Trophoblast cell (in vitro differentiated cells and primary cell): ENCODE data around the gene ORAI1.

ENCODE experiments used
- DNase-seq, 2 donors: peaks; one replicate each; pipeline ENCODE4 v3.0.0-alpha.2; 2016
- H2AFZ ChIP-seq: 2 replicates; pipeline ENCODE4 v1.6.1; 2013; ENCODE audit warnings: low read length, moderate library complexity, mild to moderate bottlenecking; ENCODE audit not compliant: insufficient read depth, poor library complexity
- H2AK5ac ChIP-seq: 2 replicates; pipeline ENCODE4 v1.6.1; 2013; ENCODE audit warnings: mild to moderate bottlenecking, low read length
- H2BK120ac ChIP-seq: 2 replicates; pipeline ENCODE4 v1.6.1; 2013; ENCODE audit warnings: low read length, mild to moderate bottlenecking, moderate library complexity; ENCODE audit not compliant: insufficient read depth, poor library complexity
- H2BK12ac ChIP-seq: 2 replicates; pipeline ENCODE4 v1.6.1; 2013; ENCODE audit warnings: mild to moderate bottlenecking, low read length, moderate library complexity
- H2BK5ac ChIP-seq: 2 replicates; pipeline ENCODE4 v1.6.1; 2013; ENCODE audit warnings: low read length, low read depth, moderate library complexity, mild to moderate bottlenecking; ENCODE audit not compliant: poor library complexity
- H3K14ac ChIP-seq: 2 replicates; pipeline ENCODE4 v1.6.1; 2013; ENCODE audit warnings: mild to moderate bottlenecking, low read length
- H3K18ac ChIP-seq: 2 replicates; pipeline ENCODE4 v1.6.1; 2013; ENCODE audit warnings: mild to moderate bottlenecking, low read length
- H3K23ac ChIP-seq: 2 replicates; pipeline ENCODE4 v1.6.1; 2013; ENCODE audit warnings: low read length
- H3K27ac ChIP-seq: 2 replicates; pipeline ENCODE4 v1.5.1; 2013; ENCODE audit warnings: low read depth, mild to moderate bottlenecking, inconsistent platforms, low read length, moderate library complexity
- H3K27me3 ChIP-seq: 2 replicates; pipeline ENCODE4 v1.6.1; 2013; ENCODE audit warnings: inconsistent platforms, mild to moderate bottlenecking, low read length, moderate library complexity; ENCODE audit not compliant: insufficient read depth
- H3K36me3 ChIP-seq, 2 experiments: 1 replicate in 1 of 2; 2 replicates in 1 of 2; pipeline ENCODE4 v1.6.1; 2013; ENCODE audit warnings: low read length in 2 of 2, mild to moderate bottlenecking in 2 of 2, moderate library complexity in 1 of 2; ENCODE audit not compliant: insufficient read depth in 2 of 2, control insufficient read depth in 1 of 2
- H3K4ac ChIP-seq: 2 replicates; pipeline ENCODE4 v1.6.1; 2013; ENCODE audit warnings: low read depth, mild to moderate bottlenecking, low read length, moderate library complexity
- H3K4me1 ChIP-seq, 2 experiments: 1 replicate in 1 of 2; 2 replicates in 1 of 2; pipeline ENCODE4 v1.6.1; 2013; ENCODE audit warnings: low read length in 2 of 2, mild to moderate bottlenecking in 2 of 2, moderate library complexity in 1 of 2; ENCODE audit not compliant: insufficient read depth in 2 of 2, control insufficient read depth in 1 of 2
- H3K4me2 ChIP-seq: 2 replicates; pipeline ENCODE4 v1.6.1; 2013; ENCODE audit warnings: inconsistent platforms, mild to moderate bottlenecking, low read length, moderate library complexity
- H3K4me3 ChIP-seq: 2 replicates; pipeline ENCODE4 v1.5.1; 2013; ENCODE audit warnings: mild to moderate bottlenecking, low read depth, low read length, inconsistent platforms
- H3K79me1 ChIP-seq: one replicate; pipeline ENCODE4 v1.6.1; 2013; ENCODE audit warnings: low read length
- H3K79me2 ChIP-seq: 2 replicates; pipeline ENCODE4 v1.6.1; 2013; ENCODE audit warnings: low read length, mild to moderate bottlenecking; ENCODE audit not compliant: control insufficient read depth, insufficient read depth, poor library complexity
- H3K9ac ChIP-seq: 2 replicates; pipeline ENCODE4 v1.6.1; 2013; ENCODE audit warnings: mild to moderate bottlenecking, low read length
- H3K9me3 ChIP-seq: 2 replicates; pipeline ENCODE4 v1.6.1; 2013; ENCODE audit warnings: low read depth, mild to moderate bottlenecking, control low read depth, inconsistent platforms, low read length; ENCODE audit not compliant: insufficient read depth
- H4K12ac ChIP-seq: 2 replicates; pipeline ENCODE4 v1.6.1; 2013; ENCODE audit warnings: low read depth, mild to moderate bottlenecking, low read length, moderate library complexity
- H4K8ac ChIP-seq: 2 replicates; pipeline ENCODE4 v1.6.1; 2013; ENCODE audit warnings: low read depth, mild to moderate bottlenecking, low read length, moderate library complexity
- H4K91ac ChIP-seq: one replicate; pipeline ENCODE4 v1.6.1; 2013; ENCODE audit warnings: low read depth, mild to moderate bottlenecking, low read length, moderate library complexity
- WGBS: extraction: QIAGEN DNeasy Blood & Tissue Kit; methylation state at CpG from one replicate; pipeline ENCODE4 v1.1.7; 2013; ENCODE audit warnings: missing lambda C conversion rate; ENCODE audit not compliant: insufficient read length, insufficient coverage; ENCODE audit errors: extremely low coverage; 5-methylcytosine and 5-hydroxymethylcytosine counted together

Gene ORAI1

GRCh38 chr12:121608301-121608700, 18.0 kb upstream of the ORAI1 start:
- Histone ChIP-seq H3K79me1 (no peaks in the 10 kb centered on the region), H3K23ac (no peak overlapping the region), H3K4ac (no peak overlapping the region), H2AK5ac (no peak overlapping the region), H2BK120ac (no peak overlapping the region), H3K27me3 (no peaks in the 10 kb centered on the region), H3K18ac (no peak overlapping the region), H2BK5ac (no peak overlapping the region), H4K12ac (no peak overlapping the region), H3K4me3 (no peak overlapping the region), H3K4me2 (no peak overlapping the region), H3K4me1 (no peaks in the 10 kb centered on the region), H2BK12ac (no peak overlapping the region), H3K9me3 (no peaks in the 10 kb centered on the region), H3K36me3 (no peaks in the 10 kb centered on the region), H4K8ac (no peak overlapping the region), H3K14ac (no peak overlapping the region), H3K27ac (no peak overlapping the region), H2AFZ (no peak overlapping the region), H3K9ac (no peak overlapping the region), H3K79me2 (no peaks in the 10 kb centered on the region), H4K91ac (no peak overlapping the region)
- no CpG with 5 or more reads among the region's 6 CpGs for WGBS
- DNase-seq: no peak

DNA sequence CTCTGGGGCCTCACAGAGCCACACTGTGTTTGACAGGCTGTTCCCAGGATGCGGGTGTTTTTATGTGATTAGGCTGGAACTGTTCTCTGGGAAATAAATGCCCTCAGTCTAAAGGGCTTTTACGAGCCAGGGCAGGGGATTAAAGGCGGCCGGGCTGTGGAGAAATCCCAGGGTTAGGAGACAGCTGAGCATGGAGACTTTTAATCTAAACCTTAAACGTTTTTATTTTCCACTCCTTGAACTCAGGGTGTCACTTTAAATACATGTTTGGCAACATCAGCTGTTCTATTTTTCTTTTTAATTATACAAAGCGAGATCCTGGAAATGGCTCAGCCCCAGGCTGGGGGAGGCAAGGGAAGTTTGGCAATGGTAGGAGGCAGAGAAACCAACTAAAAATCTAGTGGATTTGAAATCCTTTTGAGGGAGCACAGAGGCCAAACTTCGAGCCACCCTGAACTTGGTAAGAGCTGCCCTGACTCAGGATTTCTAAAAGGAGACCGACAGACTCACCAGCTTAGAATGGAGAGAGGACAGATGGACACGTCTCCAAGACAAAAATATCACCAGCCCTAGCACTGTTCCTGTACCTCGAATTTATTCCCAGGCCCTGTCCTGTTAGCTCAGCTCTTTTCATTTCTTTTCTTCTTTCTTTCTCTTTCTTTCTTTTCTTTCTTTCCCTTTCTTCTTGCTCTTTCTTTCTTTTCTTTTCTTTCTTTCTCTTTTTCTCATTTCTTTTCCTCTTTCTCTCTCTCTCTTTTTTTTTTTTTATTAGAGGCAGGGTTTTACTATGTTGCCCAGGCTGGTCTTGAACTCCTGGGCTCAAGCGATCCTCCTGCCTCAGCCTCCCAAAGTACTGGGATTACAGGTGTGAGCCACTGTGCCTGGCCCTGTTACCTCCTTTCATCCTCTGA, 15.8 kb upstream of the ORAI1 start:
- no peaks in the 10 kb centered on the region for H3K27me3 ChIP-seq
- H4K8ac ChIP-seq: no peak overlapping the region
- no peak overlapping the region for H3K9ac ChIP-seq
- no peak overlapping the region for H3K4ac ChIP-seq
- DNase-seq: no peak
- H2AFZ ChIP-seq: no peak overlapping the region
- no peaks in the 10 kb centered on the region for H3K9me3 ChIP-seq
- no peak overlapping the region for H3K14ac ChIP-seq
- H4K12ac ChIP-seq: no peak overlapping the region
- H3K79me1 ChIP-seq: no peaks in the 10 kb centered on the region
- H2BK12ac ChIP-seq: no peak overlapping the region
- no peak overlapping the region for H4K91ac ChIP-seq
- no CpG with 5 or more reads among the region's 11 CpGs for WGBS
- H2BK120ac ChIP-seq: no peak overlapping the region
- H3K23ac ChIP-seq: no peak overlapping the region
- H2BK5ac ChIP-seq: no peak overlapping the region
- H3K79me2 ChIP-seq: no peaks in the 10 kb centered on the region
- no peak overlapping the region for H2AK5ac ChIP-seq
- no peak overlapping the region for H3K18ac ChIP-seq
- H3K4me1 ChIP-seq: no peaks in the 10 kb centered on the region
- H3K27ac ChIP-seq: no peak overlapping the region
- H3K4me3 ChIP-seq: no peak overlapping the region
- H3K4me2 ChIP-seq: no peak overlapping the region
- H3K36me3 ChIP-seq: no peaks in the 10 kb centered on the region

DNA sequence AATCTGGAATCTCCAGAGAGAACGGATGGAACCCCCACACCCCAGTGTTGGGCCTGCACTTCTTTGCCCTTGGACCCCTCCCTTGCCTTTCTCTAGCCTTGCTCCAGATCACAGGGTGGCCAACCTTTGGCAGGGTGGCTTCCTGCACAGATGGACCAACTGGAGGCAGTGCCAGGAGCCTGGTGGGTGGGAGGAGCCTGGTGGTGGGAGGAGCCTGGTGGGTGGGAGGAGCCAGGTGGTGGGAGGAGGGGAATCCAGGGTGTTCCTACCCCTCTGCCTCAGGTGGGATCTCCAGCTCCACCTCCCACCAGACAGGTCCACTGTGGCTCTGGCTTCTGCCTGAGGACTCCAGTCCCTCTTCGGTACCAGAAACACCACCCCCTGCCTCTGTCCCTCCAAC, 15.0 kb upstream of the ORAI1 start:
- WGBS: no CpG with 5 or more reads among the region's 2 CpGs
- Histone ChIP-seq H3K23ac (no peak overlapping the region), H3K18ac (no peak overlapping the region), H3K79me1 (no peaks in the 10 kb centered on the region), H2BK12ac (no peak overlapping the region), H3K27ac (no peak overlapping the region), H3K9ac (no peak overlapping the region), H3K36me3 (no peaks in the 10 kb centered on the region), H3K4ac (no peak overlapping the region), H2AK5ac (no peak overlapping the region), H3K9me3 (no peaks in the 10 kb centered on the region), H3K79me2 (no peaks in the 10 kb centered on the region), H3K14ac (no peak overlapping the region), H4K8ac (no peak overlapping the region), H4K91ac (no peak overlapping the region), H2AFZ (no peak overlapping the region), H3K27me3 (no peaks in the 10 kb centered on the region), H2BK120ac (no peak overlapping the region), H3K4me2 (no peak overlapping the region), H2BK5ac (no peak overlapping the region), H3K4me1 (no peaks in the 10 kb centered on the region), H3K4me3 (no peak overlapping the region), H4K12ac (no peak overlapping the region)
- no peak for DNase-seq

DNA sequence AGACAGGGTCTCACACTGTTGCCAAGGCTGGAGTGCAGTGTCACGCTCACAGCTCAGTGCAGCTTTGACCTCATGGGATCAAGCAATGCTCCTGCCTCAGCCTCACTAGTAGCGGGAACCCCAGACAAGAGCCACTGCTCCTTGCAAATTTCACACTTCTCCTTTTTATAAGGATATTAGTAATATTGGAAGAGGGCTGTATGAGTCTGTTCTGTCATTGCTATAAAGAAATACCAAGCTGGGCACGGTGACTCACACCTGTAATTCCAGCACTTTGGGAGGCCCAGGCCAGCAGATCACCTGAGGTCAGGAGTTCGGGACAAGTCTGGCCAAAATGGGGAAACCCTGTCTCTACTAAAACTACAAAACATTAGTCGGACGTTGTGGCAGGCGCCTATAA, 12.9 kb upstream of the ORAI1 start:
- Histone ChIP-seq H3K18ac (no peak overlapping the region), H3K36me3 (no peaks in the 10 kb centered on the region), H3K9ac (no peak overlapping the region), H3K4me1 (no peaks in the 10 kb centered on the region), H2BK120ac (no peak overlapping the region), H3K4me2 (no peak overlapping the region), H2AFZ (no peak overlapping the region), H2BK12ac (no peak overlapping the region), H2BK5ac (no peak overlapping the region), H3K27ac (no peak overlapping the region), H3K14ac (no peak overlapping the region), H3K79me1 (no peaks in the 10 kb centered on the region), H3K9me3 (no peaks in the 10 kb centered on the region), H4K91ac (no peak overlapping the region), H3K4me3 (no peak overlapping the region), H3K27me3 (no peaks in the 10 kb centered on the region), H3K23ac (no peak overlapping the region), H3K4ac (no peak overlapping the region), H4K12ac (no peak overlapping the region), H3K79me2 (no peaks in the 10 kb centered on the region), H2AK5ac (no peak overlapping the region), H4K8ac (no peak overlapping the region)
- DNase-seq: peak in 1 of 2 donors; percentile 13
- no CpG with 5 or more reads among the region's 7 CpGs for WGBS
